GM23248 (cell line): ENCODE results near the gene ARRDC5.

Experiments
- EZH2 ChIP-seq: fragments of 200-600 bp; sonication (generic); IDR thresholded peaks from 2 replicates; pipeline ENCODE4 v1.6.1; 2018; ENCODE audit warnings: antibody characterized with exemption, mild to moderate bottlenecking; ENCODE audit not compliant: insufficient read depth, poor library complexity, severe bottlenecking
- EZH2phosphoT487 ChIP-seq: fragments of 200-600 bp; sonication (generic); IDR thresholded peaks from 2 replicates; pipeline ENCODE4 v1.6.1; 2018; ENCODE audit warnings: antibody characterized with exemption, moderate library complexity, mild to moderate bottlenecking, low read depth; ENCODE audit not compliant: insufficient read depth

- TF ChIP-seq EZH2: no peak
- TF ChIP-seq EZH2phosphoT487: no peak
Measured at GRCh38 chr19:4911786-4912672, 9.3 kb upstream of the ARRDC5 start.
